Chondrocyte (in vitro differentiated cells): Measurements from ENCODE around the gene GRM3. TPM values are rescaled to one million over a fixed set of nuclear protein-coding genes. Genes with fewer than 3 reads are reported as not detected.

Experiments
- DNase-seq: peaks from one replicate; pipeline ENCODE4 v3.0.0; 2021; ENCODE audit warnings: mixed read lengths, low spot score
- H3K27ac Mint-ChIP-seq: one replicate; pipeline ENCODE4 v1.8.0; 2021; ENCODE audit warnings: mild to moderate bottlenecking, moderate library complexity, mixed read lengths; ENCODE audit not compliant: unreplicated experiment
- H3K27me3 Mint-ChIP-seq: 2 replicates; pipeline ENCODE4 v1.8.0; 2021; ENCODE audit warnings: low read depth, mixed read lengths
- H3K36me3 Mint-ChIP-seq: 2 replicates; pipeline ENCODE4 v1.8.0; 2021; ENCODE audit warnings: low read depth, mixed read lengths
- H3K4me1 Mint-ChIP-seq: 2 replicates; pipeline ENCODE4 v1.8.0; 2021; ENCODE audit warnings: low read depth, mild to moderate bottlenecking, mixed read lengths
- H3K4me3 Mint-ChIP-seq: one replicate; pipeline ENCODE4 v1.8.0; 2021; ENCODE audit warnings: mild to moderate bottlenecking, moderate library complexity, mixed read lengths; ENCODE audit not compliant: unreplicated experiment
- H3K9me3 Mint-ChIP-seq: 2 replicates; pipeline ENCODE4 v1.8.0; 2021; ENCODE audit warnings: low read depth, mixed read lengths
- CTCF ChIP-seq: fragments of 200-600 bp; sonication (generic); IDR thresholded peaks from 2 replicates; pipeline ENCODE4 v1.5.0; 2021; ENCODE audit warnings: antibody characterized with exemption, mild to moderate bottlenecking, moderate library complexity
- total RNA-seq: library from RNA; stranded (reverse); gene quantifications from 3 replicates; pipeline ENCODE4 v1.2.1, GENCODE V29; 2021

Gene GRM3
- total RNA-seq, 1 donor from 2014 or later, result not detected

GRCh38 chr7:86900886-86901285 is 257.2 kb downstream of the GRM3 start:
- H3K27ac Mint-ChIP-seq, result no peak overlapping the region
- no peak for DNase-seq
- no peak for TF ChIP-seq CTCF
- no peaks in the 10 kb centered on the region for H3K9me3 Mint-ChIP-seq
- H3K4me3 Mint-ChIP-seq, result no peak overlapping the region
- no peaks in the 10 kb centered on the region for H3K4me1 Mint-ChIP-seq
- H3K27me3 Mint-ChIP-seq, result no peaks in the 10 kb centered on the region
- no peaks in the 10 kb centered on the region for H3K36me3 Mint-ChIP-seq

- no peaks in the 10 kb centered on the region for H3K4me1 Mint-ChIP-seq
- no peaks in the 10 kb centered on the region for H3K9me3 Mint-ChIP-seq
- no peak overlapping the region for H3K4me3 Mint-ChIP-seq
- peak; percentile 84 for TF ChIP-seq CTCF
- no peaks in the 10 kb centered on the region for H3K36me3 Mint-ChIP-seq
- H3K27ac Mint-ChIP-seq, result no peak overlapping the region
- H3K27me3 Mint-ChIP-seq, result no peaks in the 10 kb centered on the region
- no peak for DNase-seq
Measured at GRCh38 chr7:86904949-86905834, 261.5 kb downstream of the GRM3 start.

- no peak overlapping the region for H3K27ac Mint-ChIP-seq
- no peak overlapping the region for H3K4me3 Mint-ChIP-seq
- DNase-seq, result no peak
- H3K36me3 Mint-ChIP-seq, result peaks cover 8% of the 10 kb centered on the region
- H3K27me3 Mint-ChIP-seq, result no peaks in the 10 kb centered on the region
- no peak for TF ChIP-seq CTCF
- no peaks in the 10 kb centered on the region for H3K9me3 Mint-ChIP-seq
- H3K4me1 Mint-ChIP-seq, result peaks cover 6% of the 10 kb centered on the region
Measured at GRCh38 chr7:86908948-86909347, 265.2 kb downstream of the GRM3 start.

- H3K36me3 Mint-ChIP-seq, result peaks cover 8% of the 10 kb centered on the region
- peak; percentile 41 for TF ChIP-seq CTCF
- DNase-seq, result no peak
- H3K4me3 Mint-ChIP-seq, result no peak overlapping the region
- no peaks in the 10 kb centered on the region for H3K27me3 Mint-ChIP-seq
- H3K27ac Mint-ChIP-seq, result no peak overlapping the region
- H3K9me3 Mint-ChIP-seq, result no peaks in the 10 kb centered on the region
- peaks cover 9% of the 10 kb centered on the region for H3K4me1 Mint-ChIP-seq
Measured at GRCh38 chr7:86911659-86912058, 267.9 kb downstream of the GRM3 start.

GRCh38 chr7:86913709-86914108 is 270.0 kb downstream of the GRM3 start:
- Mint-ChIP-seq H3K4me1 (peaks cover 9% of the 10 kb centered on the region), H3K27me3 (no peaks in the 10 kb centered on the region), H3K4me3 (no peak overlapping the region), H3K27ac (no peak overlapping the region), H3K36me3 (peaks cover 10% of the 10 kb centered on the region), H3K9me3 (no peaks in the 10 kb centered on the region)
- TF ChIP-seq CTCF, result no peak
- no peak for DNase-seq
